GM19455 (cell line): ENCODE results near the gene PTPRD.
"Not testable (repeated sequence)": the region's sequence is repeated elsewhere in the genome, so short reads cannot be mapped to it uniquely, and the experiment has no call there.

Experiments used
- ATAC-seq: cut with Tn5 transposase; IDR thresholded peaks from one replicate; pipeline ENCODE4 v1.9.1; 2021; ENCODE audit not compliant: unreplicated experiment

The PTPRD gene

DNA sequence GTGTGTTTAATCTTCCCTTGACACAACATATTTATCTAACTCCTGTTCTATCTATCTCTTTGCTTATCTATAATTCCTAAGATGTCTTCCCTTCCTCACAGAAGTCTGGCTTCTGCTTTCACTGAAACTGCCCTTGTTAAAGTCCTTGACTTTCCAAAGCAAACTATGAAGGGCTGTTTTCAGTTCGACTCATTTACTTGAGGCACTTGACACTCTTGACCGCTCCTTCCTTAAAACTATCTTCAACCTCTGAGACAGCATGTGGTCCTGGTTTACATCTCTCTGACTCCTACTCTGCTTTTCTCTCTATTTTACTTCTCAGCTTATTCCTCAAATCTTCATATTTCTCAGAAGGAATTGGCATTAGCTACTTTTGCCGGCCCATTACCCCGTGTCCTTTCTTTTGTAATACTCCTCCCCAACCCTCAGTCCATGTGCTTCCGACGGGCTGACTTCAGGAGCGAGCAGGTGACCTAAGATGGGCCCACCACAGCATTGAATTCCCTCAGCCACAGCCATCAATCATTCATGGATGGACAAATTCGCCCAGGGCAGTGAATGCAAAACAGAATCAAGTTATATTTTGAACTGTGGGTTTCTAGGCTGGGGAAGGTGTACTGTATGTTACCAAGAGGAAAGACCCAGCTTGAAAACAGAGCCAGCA lies 1089.2 kb downstream of the PTPRD start:
- no peak for ATAC-seq

DNA sequence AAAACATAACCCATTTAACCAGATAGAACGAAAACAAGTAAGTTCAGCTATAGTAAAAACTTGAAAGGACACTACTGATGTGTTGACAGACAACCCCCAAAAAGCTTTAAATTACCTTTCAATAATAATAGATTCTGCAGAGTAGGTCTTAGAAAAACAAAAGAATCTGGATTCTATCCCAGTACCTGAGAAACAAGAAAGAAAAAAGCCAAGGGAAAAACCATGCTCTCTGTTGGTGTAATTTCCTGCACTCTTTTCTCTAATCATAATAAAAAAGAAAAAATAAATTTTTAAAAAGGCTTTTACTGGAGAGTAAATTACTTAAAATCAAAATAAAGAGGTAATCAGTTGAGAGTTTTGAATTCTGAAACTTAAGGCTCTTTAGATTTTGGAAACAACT lies 1090.4 kb downstream of the PTPRD start:
- ATAC-seq = no peak

DNA sequence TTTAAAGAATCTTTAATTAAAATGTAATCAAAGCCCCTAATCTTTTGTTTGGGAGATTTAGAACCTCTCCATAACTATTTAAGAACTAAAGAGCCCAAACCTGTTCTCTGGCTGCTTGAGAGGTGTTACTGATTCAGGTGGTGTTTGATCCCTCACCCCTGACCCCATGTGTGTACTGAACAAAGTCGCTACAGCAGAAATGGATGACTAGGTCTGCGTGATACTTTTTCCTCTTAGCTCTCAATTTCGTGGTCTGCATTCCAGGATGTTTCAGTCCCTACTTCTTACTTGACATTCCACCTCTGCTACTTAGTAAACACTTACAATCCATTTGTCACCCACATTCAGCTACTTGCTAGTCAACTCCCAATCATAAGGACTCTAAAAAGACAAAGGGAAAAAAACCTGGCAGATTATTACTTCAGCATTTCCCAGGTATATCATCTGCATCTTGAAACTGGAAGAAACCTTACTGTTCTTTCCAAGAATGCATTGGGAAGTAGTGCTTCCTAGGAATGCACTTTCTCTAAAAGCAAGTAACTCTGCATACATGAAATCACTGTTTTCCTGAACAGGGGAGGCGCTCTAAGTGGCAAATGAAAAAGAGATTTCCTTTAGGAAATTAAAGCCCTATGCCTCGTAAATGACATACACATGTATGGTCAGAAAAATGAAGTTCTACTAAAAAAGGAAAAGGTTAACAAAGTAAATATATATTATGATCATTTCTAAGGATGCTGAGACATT lies 1091.6 kb downstream of the PTPRD start:
- ATAC-seq = no peak

DNA sequence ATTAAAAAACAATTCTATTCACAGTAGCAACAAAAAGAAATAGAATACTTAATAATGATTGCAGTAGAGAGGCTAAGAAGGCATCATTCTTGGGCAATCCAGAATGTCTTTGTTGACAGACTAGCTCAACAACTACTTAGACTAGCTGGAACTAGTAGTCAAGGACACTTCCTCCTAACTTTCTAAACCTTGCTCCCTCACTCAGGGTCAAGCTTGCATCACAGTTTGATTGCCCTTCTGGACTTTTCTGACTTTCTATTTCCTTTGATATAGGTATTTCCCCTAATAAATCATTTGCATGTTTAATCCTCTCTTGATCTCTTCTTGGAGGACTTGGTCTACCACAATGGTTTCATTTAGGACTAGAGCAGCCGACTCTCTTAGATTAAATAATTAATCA lies 1107.9 kb downstream of the PTPRD start:
- ATAC-seq = no peak

DNA sequence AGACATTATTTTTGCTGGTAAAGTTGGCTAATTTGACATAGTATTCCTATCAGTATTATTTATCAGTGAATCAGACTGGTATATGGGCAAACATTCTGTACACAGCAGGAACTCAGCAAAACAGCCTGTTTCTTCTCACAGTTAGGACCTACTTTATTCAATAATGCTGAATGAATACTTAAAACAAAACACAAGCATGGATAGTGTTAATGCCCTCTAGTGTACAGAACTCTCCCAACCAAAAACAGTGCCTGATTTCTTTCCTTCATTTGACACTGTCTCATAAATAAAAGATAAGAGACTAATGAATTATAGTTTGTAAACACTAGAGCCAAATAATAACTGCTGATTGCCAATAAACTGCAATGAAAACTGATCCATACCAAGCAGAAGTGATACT lies 1113.3 kb downstream of the PTPRD start:
- no peak for ATAC-seq

DNA sequence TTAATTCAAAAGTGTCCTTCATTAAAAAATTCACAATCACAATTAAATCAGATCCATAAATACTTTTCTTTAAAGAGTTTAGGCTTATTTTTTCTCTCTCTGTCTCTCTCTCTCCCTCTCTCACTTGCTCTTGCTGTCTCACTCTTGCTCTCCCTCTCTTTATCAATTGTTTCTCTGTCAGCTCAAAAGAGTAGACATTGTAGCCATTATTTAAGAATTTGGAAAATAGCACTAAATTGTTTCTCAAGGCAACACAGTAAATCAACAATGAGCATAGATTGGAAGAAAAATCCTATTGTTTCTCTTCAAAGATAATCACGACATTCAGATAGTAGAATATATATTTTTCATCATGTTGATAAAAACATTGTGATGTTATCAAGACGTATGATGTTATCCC lies 1114.0 kb downstream of the PTPRD start:
- ATAC-seq = no peak

DNA sequence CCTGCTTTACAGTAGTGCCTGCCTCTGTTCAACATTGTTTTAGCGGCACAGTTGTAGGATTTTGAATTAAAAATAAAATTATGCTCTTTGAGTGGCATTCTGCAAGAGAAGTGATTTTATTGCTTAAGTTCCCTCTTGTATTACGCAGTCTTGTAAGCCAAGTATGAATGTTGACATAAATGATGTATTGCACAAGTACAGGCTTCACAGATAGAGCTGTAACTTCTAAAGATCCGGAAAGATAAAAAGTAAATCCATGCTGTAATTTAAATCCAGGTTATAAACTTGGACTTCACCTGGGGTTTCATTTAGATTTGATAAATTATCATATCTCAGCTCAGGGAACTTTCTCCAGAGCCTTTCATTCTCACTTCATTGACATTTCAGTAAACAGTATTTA lies 1114.7 kb downstream of the PTPRD start:
- ATAC-seq = no peak

DNA sequence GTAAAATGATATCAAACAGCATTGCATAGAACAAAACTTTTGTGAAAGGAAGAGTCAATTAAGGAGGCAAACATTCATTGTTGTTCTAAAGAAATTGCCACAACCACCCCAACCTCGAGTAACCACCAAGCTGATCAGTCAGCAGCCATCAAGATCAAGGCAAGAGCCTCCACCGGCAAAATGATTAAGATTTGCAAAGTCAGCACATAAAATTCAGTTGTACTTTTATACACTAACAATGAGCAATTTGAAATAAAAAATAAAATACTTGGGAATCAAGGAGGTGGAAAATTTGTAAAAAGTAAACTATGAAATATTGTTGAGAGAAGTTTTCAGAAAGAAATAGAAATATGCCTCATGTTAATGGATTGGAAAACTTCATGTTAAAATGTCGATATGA lies 1118.5 kb downstream of the PTPRD start:
- no peak for ATAC-seq

DNA sequence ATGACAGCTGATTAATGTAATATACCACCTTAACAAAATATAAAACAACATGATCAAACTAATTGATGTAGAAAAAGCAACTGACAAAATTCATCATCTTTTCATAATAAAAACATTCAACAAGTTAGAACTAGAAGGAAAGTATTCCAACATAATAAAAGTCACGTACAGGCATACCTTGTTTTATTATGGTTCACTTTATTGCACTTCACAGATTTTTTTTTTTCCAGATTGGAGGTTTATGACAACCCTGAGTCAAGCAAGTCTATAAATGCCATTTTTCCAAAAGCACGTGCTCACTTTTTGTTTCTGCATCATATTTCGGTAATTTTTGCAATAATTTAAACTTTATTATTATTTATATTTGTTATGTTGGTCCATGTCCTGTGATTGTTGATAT lies 1120.3 kb downstream of the PTPRD start:
- ATAC-seq = no peak

DNA sequence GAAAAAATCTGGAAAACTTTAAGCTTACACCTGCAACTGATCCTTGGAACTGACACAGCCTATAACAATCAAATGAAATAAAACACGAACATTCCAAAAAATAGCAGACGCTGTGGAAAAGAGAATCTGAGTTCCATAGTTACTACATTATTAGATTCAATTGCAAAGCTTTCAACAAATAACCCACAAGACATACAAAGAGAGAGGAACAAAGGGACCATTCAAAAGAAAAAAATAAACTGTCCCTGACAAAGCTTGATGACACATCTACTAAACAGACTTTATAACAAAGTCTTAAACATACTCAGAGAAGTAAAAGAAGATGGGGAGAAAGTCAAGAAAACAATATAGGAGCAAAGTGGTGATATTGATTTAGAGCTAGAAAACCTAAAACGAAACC lies 1123.6 kb downstream of the PTPRD start:
- ATAC-seq = no peak

DNA sequence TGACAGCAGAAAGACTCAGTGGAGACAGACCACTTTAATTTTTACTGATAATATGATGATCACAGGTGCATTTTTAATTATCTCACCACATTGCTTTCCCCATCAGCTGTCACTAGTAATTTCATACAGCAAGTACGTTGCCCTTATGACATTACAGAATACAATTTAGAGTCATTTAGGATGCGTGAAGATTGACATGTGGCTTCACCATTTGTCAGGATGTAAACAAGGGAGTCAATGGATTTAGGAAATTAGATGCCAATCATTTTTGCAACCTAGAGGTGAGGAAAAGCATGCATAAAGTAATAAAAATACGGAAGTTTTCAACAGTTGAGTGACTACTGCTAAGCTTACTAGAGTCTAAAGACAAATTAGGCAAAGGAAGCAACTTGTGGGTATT lies 1129.6 kb downstream of the PTPRD start:
- ATAC-seq = no peak

DNA sequence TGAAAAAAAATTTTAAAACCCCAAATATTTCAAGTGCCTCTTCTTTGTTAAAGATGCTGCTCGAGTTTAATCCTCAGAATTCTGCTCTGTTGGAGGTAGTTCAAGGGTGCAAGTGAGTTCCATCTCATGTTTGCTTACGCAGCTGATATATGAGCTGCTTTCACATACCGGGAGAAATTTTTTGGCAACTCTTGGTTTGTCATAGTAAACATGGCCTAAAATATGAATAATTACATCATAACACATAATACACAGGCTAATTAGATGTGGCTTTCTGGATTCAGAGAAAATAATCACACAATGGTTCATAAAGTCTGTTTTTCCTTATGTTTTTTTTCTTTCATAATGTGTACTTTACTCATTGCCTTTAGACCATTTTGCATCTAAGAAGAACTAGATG lies 1134.1 kb downstream of the PTPRD start:
- ATAC-seq = no peak

DNA sequence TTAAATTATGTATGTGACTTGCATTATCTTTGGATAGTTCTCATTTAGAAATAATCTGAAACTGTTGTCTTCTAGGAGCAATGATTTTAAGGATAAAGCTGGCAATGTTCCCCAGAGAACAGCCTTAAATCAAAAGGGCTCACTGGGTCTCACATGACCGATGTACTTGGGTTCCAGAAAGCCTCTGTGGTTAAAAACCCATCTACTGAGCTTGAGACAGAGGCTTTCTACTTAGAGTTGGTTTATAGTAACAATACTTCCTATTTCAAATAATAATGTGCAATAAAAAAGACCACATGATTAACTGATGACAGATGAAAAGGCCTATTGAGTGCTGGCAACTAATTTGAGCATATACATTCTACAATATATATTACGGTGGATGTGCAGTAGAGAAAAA lies 1143.5 kb downstream of the PTPRD start:
- ATAC-seq = no peak

DNA sequence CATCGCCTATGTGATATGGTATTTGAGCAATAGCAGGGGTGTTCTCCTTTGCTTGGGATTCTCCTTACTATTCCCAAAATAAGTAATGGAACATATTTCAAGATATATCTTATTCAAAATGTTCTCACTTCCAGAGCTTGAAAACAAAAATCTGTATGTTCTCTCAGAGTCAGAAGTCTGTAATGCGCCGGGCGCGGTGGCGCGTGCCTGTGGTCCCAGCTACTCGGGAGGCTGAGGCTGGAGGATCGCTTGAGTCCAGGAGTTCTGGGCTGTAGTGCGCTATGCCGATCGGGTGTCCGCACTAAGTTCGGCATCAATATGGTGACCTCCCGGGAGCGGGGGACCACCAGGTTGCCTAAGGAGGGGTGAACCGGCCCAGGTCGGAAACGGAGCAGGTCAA lies 1170.9 kb downstream of the PTPRD start:
- ATAC-seq = not testable (repeated sequence)

DNA sequence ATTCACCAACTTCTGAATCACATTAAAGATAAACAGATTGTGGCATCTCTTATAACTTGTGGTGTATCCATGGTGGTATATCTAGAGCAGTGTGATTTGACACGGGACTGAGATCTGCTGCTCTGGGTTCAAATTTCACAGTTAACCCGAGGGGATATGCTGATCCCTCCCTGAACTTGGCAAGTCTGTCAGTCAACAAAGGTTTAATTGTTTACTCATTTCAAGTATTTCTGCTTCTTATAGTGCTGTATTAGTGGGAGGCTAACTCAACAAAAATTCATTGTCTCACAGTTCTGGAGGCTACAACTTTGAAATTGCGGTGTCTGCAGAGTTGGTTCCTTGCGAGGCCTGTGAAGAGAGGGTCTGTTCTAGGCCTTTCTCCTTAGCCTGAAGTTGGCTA lies 1175.2 kb downstream of the PTPRD start:
- ATAC-seq = no peak

DNA sequence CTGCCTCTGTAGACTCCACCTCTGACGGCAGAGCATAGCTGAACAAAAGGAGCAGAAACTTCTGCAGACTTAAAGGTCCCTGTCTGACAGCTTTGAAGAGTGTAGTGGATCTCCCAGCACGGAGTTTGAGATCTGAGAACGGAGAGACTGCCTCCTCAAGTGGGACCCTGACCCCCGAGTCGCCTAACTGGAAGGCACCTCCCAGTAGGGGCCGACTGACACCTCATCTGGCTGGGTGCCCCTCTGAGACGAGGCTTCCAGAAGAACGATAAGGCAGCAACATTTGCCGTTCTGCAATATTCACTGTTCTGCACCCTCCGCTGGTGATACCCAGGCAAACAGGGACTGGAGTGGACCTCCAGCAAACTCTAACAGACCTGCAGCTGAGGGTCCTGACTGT lies 1186.3 kb downstream of the PTPRD start:
- not testable (repeated sequence) for ATAC-seq

DNA sequence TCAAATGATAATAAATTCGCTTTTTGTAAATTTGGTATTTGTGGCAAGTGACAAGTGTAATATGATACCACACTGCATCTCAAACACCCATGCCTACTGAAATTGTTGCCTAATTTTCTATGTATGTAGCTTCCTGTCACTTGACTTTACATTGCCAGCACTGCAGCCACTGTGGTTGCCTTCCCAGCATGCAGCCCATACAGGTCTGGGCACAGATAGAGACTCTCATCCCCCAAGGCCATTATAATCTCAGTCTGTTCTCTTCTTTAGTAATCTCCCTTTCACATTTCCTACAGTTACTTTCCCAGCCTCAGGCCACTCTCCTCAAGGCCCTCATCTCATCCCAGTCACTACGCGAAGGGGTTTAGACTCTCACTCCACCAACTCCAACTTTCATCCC lies 1200.6 kb downstream of the PTPRD start:
- no peak for ATAC-seq

DNA sequence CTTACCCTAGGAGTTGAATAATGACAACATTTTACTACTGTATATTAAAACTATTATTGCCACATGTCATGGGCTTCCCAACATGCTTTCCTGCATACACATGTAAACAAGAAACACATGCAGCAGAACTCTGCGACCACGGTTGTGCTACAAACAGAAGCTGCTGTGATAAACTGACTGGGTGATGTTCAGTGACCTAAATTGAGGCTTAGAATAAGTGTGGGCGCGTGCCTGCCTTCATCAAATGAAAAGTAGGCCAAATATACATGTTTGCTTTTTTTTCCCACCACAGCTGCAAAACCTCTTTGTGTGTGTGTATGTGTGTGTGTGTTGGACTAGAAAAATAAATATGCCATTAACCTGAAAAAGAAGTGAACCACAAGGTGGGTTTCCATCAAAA lies 1202.1 kb downstream of the PTPRD start:
- ATAC-seq = no peak

DNA sequence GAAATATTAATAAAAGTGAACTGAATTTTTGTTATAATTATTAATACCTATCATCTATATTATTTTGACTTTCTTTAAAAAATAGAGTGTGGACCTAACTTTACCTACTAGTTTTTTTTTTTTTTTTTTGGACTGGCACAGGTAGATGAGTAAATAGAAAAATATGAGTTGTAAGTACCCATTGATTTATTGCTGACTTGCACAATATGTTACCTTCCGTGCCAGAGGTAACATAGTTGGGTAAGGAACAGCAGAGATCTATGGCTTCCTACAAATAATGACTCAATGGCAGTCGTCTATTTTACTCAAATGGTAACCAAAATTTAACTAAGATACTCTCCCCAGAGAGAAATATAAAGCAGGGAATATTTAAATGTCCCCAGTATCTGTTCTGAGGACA lies 1212.8 kb downstream of the PTPRD start:
- no peak for ATAC-seq

DNA sequence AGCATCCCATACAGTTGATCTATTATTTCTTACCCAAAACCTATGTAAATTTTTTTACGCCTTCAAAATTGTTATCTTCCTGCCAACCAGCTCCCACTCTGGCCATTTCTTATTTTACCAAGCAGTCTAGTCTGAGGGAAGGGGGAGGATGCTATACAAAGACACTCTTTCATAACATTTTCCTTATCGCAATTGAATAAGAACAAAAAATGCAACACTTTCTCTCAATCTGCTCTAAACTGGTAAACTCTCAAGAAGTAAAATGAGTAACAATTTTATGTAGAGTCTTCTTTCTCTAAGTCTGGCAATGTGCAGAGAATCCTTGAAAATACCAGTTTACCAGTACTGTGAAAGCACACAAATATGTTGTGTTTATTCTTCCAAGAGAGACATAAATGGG lies 1216.3 kb downstream of the PTPRD start:
- no peak for ATAC-seq

DNA sequence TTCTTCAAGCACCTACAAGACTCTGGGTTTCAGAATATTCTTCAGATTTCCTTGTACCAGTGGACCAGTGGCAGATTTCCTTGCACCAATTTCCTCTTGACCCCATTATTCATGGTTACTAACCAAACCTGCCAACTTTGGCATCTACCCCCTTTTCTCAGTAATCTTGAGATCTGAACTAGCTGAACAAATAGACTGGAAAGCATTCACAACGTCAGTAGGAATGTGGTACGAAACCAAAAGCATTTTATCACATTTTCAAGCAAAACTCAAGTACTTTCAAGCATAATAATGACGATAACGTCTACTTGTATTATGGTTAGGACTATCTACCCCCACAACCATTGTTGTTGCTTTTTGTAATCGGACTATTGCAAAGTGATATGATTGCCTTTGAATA lies 1217.3 kb downstream of the PTPRD start:
- no peak for ATAC-seq

DNA sequence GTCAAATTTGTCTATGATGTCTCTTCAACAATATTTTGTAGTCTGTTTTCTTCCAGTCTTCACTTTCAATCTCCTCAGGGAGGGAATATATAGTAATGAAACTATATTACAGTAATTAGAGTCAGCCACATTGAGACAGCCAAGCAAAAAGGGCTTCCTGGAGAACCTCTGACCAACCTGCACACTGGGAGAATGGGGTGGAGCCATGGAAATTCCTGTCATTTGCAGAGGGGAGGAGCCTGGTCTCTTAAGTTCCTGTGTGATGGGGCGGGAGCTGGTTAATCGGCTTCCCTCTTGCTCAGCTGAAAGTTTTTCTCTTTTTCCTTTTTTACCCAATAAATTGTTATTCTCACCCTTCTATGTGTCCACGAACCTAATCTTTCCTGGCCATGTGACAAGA lies 1220.0 kb downstream of the PTPRD start:
- no peak for ATAC-seq

DNA sequence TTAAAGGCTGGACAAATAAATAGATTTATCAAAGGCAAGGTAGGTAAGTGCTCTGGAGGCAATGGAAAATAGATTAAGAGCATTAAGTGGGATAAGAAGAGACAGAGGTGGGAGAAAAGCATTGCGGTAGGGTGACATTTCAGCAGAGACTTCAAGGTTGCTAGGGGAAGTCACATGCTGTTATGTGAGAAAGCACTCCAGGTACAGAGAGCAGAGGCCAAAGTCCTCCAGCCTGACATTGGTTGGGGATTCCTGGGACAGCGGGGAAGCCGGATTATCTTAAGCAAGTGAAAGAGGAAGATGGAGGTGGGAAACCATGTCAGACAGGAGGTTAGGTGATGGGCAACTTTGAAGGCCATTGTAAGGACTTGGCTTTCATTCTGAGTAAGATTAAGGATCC lies 1222.9 kb downstream of the PTPRD start:
- ATAC-seq = no peak
